Choroid plexus epithelial cell (primary cell): ENCODE data around the gene SEMA4A.
"Not testable (repeated sequence)": the region's sequence is repeated elsewhere in the genome, so short reads cannot be mapped to it uniquely, and the experiment has no call there.

Experiments used
- DNase-seq: peaks from one replicate; pipeline ENCODE4 v3.0.0-alpha.2; 2010; ENCODE audit warnings: low read depth
- H3K4me3 ChIP-seq: 2 replicates; pipeline ENCODE4 v1.5.1; 2011; ENCODE audit warnings: low read depth, mild to moderate bottlenecking, control low read depth, low read length, moderate library complexity
- CTCF ChIP-seq: conservative IDR thresholded peaks from 2 replicates; pipeline ENCODE4 v1.5.1; 2011; ENCODE audit warnings: low read depth, mild to moderate bottlenecking, control low read depth, inconsistent platforms, low read length, moderate library complexity

SEMA4A gene

DNA sequence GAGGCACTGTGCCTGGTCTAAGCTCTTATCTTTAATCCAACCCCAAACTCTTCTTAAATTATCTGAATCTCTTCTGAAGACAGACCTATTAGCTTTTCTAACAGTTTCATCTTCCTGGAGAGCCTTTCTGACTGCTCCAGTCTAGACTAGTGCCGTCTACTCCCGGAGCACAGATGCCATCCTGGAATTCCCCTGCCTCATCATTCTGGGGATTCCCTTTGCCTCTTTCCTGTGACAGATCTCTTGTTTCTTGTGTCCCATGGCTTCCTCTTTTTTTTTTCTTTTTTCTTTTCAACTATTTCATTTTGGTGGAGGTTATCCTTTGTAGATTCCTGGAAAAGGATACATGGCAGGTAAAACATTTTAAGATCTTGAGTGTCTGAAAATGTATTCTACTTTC, 11.7 kb downstream of the SEMA4A start:
- no peak for DNase-seq
- no peak overlapping the region for H3K4me3 ChIP-seq
- no peak for TF ChIP-seq CTCF

- TF ChIP-seq CTCF: no peak
- no peak for DNase-seq
- H3K4me3 ChIP-seq: no peak overlapping the region
Observed at GRCh38 chr1:156167536-156167935, 14.2 kb downstream of the SEMA4A start.

DNA sequence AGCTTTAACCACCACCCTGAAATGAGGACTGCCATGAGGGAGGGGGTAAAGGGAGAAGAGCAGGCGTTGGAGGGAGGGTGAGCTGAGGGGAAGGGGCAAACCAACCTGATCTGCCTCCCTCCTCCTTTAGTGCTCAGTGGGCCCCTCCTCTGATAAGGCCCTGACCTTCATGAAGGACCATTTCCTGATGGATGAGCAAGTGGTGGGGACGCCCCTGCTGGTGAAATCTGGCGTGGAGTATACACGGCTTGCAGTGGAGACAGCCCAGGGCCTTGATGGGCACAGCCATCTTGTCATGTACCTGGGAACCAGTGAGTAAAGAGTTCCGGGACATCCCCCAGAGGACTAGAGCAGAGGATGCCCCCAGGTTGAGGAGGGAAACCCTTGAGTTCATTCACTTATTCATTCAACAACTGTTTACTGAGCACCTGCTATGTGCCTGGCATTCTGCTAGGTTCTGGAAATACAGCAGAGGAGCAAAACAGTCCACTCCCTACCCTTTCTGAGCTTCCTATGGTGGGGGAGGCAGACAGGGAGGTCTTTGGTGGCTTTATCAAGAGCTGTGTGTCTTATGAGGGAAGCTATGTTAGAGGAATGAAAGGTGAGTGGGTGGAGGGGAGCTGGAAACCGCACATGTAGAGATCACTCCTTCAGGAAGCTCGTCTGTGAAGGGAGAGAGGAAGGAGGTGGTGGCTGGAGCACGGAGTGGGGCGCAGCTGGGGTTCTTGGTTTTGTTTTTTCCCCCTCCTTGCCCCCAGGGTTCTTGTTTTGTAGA, 19.5 kb downstream of the SEMA4A start:
- DNase-seq: no peak

GRCh38 chr1:156176610-156177210, 23.3 kb downstream of the SEMA4A start:
- no peak overlapping the region for H3K4me3 ChIP-seq
- no peak for TF ChIP-seq CTCF
- no peak for DNase-seq

More for the DNA sequence above, 19.5 kb downstream of the SEMA4A start:
- no peak overlapping the region for H3K4me3 ChIP-seq
- peak; percentile 20 for TF ChIP-seq CTCF

DNA sequence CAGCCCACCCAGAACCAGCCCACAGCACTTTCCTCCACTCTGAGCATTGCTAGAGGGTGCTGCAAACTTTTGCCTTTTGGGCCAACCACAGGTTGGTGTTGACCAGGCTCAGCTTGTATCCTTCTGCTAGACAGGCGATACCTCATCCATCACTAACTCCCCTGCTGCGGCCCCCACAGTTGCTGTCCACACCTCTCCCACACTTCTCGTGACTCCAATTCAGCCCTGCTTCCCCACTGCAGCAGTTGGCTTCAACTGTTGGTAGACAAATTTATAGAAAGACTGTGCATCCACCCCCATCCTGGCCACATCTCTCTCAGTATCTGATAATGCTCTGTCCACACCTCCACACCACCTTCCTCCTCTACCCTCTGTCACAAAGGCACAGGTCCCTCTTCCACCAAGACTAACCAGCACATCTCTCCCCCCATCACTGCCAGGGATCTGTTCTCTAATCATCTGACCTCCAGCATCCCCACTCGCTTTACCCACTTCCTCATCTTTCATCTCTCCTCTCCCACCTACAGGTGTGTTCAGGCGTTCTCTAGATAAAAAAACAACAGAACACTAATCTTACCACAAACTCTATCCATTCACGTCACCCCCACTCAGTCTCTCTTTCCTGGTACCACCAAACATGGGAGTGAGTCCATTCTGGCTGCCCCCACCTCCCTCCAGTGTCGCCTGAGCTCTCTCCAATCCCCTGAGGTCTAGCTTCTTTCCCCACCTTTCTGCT, 24.7 kb downstream of the SEMA4A start:
- no peak overlapping the region for H3K4me3 ChIP-seq
- no peak for TF ChIP-seq CTCF
- no peak for DNase-seq

DNA sequence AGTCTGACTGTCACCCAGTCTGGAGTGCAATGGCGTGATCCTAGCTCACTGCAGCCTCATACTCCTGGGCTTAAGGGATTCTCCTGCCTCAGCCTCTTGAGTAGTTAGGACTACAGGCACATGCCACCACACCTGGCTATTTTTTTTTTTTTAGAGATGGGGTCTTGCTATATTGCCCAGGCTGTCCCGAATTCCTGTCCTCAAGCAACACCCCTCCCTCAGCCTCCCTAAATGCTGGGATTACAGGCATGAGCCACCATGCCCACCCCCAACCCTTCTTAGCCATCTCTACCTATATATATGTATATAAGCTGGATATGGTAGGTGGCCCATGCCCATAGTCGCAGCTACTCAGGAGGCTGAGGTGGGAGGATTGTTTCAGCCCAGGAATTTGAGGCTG, 27.1 kb downstream of the SEMA4A start:
- no peak for TF ChIP-seq CTCF
- no peak for DNase-seq
- H3K4me3 ChIP-seq: no peak overlapping the region

DNA sequence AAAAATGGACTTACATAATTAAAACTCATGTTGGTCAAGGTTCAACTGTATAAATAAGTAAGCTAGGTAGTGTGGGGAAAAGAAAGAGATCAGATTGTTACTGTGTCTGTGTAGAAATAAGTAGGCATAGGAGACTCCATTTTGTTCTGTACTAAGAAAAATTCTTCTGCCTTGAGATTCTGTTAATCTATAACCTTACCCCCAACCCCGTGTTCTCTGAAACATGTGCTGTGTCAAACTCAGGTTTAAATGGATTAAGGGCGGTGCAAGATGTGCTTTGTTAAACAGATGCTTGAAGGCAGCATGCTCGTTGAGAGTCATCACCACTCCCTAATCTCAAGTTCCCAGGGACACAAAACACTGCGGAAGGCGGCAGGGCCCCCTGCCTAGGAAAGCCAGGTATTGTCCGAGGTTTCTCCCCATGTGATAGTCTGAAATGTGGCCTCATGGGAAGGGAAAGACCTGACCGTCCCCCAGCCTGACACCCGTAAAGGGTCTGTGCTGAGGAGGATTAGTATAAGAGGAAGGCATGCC, 28.1 kb downstream of the SEMA4A start:
- H3K4me3 ChIP-seq: not testable (repeated sequence)

DNA sequence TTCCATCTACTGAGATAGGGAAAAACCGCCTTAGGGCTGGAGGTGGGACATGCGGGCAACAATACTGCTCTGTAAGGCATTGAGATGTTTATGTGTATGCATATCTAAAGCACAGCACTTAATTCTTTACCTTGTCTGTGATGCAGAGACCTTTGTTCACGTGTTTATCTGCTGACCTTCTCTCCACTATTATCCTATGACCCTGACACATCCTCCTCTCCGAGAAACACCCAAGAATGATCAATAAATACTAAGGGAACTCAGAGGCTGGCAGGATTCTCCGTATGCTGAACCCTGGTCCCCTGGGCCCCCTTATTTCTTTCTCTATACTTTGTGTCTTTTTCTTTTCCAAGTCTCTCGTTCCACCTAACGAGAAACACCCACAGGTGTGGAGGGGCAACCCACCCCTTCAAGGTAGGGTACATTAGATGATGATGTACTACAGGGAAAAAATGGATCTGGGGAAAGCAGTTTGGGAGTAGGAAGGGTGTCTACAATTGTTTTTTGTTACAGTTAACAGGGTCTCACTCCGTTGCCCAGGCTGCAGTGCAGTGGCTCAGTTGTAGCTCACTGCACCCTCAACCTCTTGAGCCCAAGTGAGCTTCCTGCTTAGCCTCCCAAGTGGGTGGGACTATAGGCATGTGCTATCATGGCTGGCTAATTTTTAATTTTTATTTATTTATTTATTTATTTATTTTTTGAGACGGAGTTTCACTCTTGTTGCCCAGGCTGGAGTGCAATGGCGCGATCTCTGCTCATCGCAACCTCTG, 28.8 kb downstream of the SEMA4A start:
- not testable (repeated sequence) for H3K4me3 ChIP-seq, DNase-seq

More for the DNA sequence above, 28.1 kb downstream of the SEMA4A start:
- DNase-seq: not testable (repeated sequence)

DNA sequence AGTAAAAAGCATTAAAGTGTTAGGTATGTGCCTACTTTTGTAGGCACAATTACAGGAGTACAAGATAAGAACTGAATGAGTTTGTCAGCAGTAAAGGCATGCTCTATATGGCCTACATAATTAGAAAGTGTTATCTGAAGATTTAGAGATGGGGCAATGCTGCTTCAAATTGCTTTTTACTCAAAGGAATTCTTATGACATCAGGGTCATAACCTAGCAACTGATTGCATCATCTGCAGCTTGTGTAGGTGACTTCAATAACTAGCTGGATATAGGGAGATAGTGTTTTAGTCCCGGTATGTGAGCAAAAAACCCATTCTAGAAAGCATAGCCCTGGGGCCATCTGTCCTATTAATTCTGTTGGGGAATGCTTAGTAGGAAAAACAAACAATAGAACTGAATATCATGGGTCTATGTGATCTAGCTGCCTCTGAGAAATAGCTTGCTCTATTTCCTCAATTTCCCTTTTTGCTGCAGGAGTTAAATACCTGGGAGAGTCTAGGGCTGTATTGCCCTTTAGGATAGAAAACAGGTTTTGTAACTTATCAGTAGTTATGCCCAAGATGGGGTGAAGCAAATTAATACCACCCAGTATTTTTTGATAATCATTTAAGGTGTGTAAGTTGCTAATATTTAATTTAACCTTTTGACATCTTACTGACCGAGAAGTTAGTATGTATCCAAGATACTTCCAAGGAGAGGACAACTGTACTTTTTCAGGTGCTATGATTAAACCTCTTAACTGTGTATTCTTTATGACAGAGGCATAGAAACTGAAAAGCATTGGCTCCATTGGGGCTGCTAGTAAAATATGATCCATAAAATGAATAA, 33.2 kb downstream of the SEMA4A start:
- not testable (repeated sequence) for DNase-seq, H3K4me3 ChIP-seq
